ENCODE measurements around the gene GPRASP1. TPM values are rescaled to one million over a fixed set of nuclear protein-coding genes. Genes with fewer than 3 reads are reported as not detected.

The GPRASP1 gene
- total RNA-seq, 1 donor from 2014 or later: 7.3 TPM

GRCh38 chrX:102610905-102611304 is 40.4 kb upstream of the GPRASP1 start:
- Mint-ChIP-seq H3K4me1 (no peaks in the 10 kb centered on the region), H3K27ac (no peak overlapping the region), H3K9me3 (peaks cover 44% of the 10 kb centered on the region), H3K36me3 (peaks cover 54% of the 10 kb centered on the region), H3K4me3 (no peak overlapping the region), H3K27me3 (ENCODE audit: insufficient read depth, low read depth) (no peaks in the 10 kb centered on the region)
- Histone ChIP-seq H3K4me1 (no peaks in the 10 kb centered on the region), H3K9me3 (ENCODE audit: low read depth) (peaks cover 9% of the 10 kb centered on the region), H3K27ac (no peak overlapping the region), H3K9ac (no peak overlapping the region), H3K4me3 (no peak overlapping the region), H3K27me3 (no peaks in the 10 kb centered on the region), H2AFZ (replicated peaks) (no peak overlapping the region), H3K4me2 (no peak overlapping the region), H4K20me1 (ENCODE audit: low read depth) (no peaks in the 10 kb centered on the region), H3K79me2 (ENCODE audit: low read depth) (peaks cover 55% of the 10 kb centered on the region), H3F3A (ENCODE audit: low read depth) (no peaks in the 10 kb centered on the region), H3K36me3 (no peaks in the 10 kb centered on the region)
- TF ChIP-seq CTCF (IDR thresholded peaks at IDR 0.05) (no peak), EZH2 (IDR thresholded peaks at IDR 0.05) (no peak)
- DNase-seq (ENCODE audit: low spot score): no peak

GRCh38 chrX:102624105-102624504 is 27.2 kb upstream of the GPRASP1 start:
- Histone ChIP-seq H3K4me3 (no peak overlapping the region), H4K20me1 (ENCODE audit: low read depth) (no peaks in the 10 kb centered on the region), H3K9ac (no peak overlapping the region), H2AFZ (replicated peaks) (no peak overlapping the region), H3K4me2 (no peak overlapping the region), H3K79me2 (ENCODE audit: low read depth) (peaks cover 28% of the 10 kb centered on the region), H3K9me3 (ENCODE audit: low read depth) (peaks cover 34% of the 10 kb centered on the region), H3K4me1 (no peaks in the 10 kb centered on the region), H3K27ac (no peak overlapping the region), H3K36me3 (no peaks in the 10 kb centered on the region), H3F3A (ENCODE audit: low read depth) (no peaks in the 10 kb centered on the region), H3K27me3 (no peaks in the 10 kb centered on the region)
- H3K36me3 Mint-ChIP-seq: peaks cover 30% of the 10 kb centered on the region
- no peak overlapping the region for H3K4me3 Mint-ChIP-seq
- peaks cover 66% of the 10 kb centered on the region for H3K9me3 Mint-ChIP-seq
- H3K27me3 Mint-ChIP-seq (ENCODE audit: insufficient read depth, low read depth): no peaks in the 10 kb centered on the region
- DNase-seq (ENCODE audit: low spot score): no peak
- H3K4me1 Mint-ChIP-seq: no peaks in the 10 kb centered on the region
- TF ChIP-seq CTCF (IDR thresholded peaks at IDR 0.05) (no peak), EZH2phosphoT487 (IDR thresholded peaks at IDR 0.05) (no peak), EZH2 (IDR thresholded peaks at IDR 0.05) (no peak)
- H3K27ac Mint-ChIP-seq: no peak overlapping the region

- Mint-ChIP-seq H3K4me3 (no peak overlapping the region), H3K9me3 (peaks cover 39% of the 10 kb centered on the region), H3K27ac (no peak overlapping the region), H3K36me3 (peaks cover 23% of the 10 kb centered on the region), H3K4me1 (no peaks in the 10 kb centered on the region), H3K27me3 (ENCODE audit: insufficient read depth, low read depth) (no peaks in the 10 kb centered on the region)
- DNase-seq (ENCODE audit: low spot score): no peak
- Histone ChIP-seq H3K36me3 (no peaks in the 10 kb centered on the region), H3K4me1 (no peaks in the 10 kb centered on the region), H3K27me3 (no peaks in the 10 kb centered on the region), H3K9me3 (ENCODE audit: low read depth) (peaks cover 14% of the 10 kb centered on the region), H4K20me1 (ENCODE audit: low read depth) (no peaks in the 10 kb centered on the region), H3K79me2 (ENCODE audit: low read depth) (peaks cover 8% of the 10 kb centered on the region), H3K4me3 (no peak overlapping the region), H2AFZ (replicated peaks) (no peak overlapping the region), H3F3A (ENCODE audit: low read depth) (no peaks in the 10 kb centered on the region), H3K9ac (no peak overlapping the region), H3K27ac (no peak overlapping the region), H3K4me2 (no peak overlapping the region)
- TF ChIP-seq CTCF (IDR thresholded peaks at IDR 0.05): no peak
- no peak for TF ChIP-seq EZH2phosphoT487 (IDR thresholded peaks at IDR 0.05)
- no peak for TF ChIP-seq EZH2 (IDR thresholded peaks at IDR 0.05)
Observed at GRCh38 chrX:102627640-102628039, 23.6 kb upstream of the GPRASP1 start.

Data from neural progenitor cell (in vitro differentiated cells).